ENCODE data around the gene CBFA2T3. TPM values are rescaled to one million over a fixed set of nuclear protein-coding genes. Genes with fewer than 3 reads are reported as not detected.

The CBFA2T3 gene
- total RNA-seq, 4 donors from 2014 or later = 3.5 to 35.5 (median 6.8) TPM

DNA sequence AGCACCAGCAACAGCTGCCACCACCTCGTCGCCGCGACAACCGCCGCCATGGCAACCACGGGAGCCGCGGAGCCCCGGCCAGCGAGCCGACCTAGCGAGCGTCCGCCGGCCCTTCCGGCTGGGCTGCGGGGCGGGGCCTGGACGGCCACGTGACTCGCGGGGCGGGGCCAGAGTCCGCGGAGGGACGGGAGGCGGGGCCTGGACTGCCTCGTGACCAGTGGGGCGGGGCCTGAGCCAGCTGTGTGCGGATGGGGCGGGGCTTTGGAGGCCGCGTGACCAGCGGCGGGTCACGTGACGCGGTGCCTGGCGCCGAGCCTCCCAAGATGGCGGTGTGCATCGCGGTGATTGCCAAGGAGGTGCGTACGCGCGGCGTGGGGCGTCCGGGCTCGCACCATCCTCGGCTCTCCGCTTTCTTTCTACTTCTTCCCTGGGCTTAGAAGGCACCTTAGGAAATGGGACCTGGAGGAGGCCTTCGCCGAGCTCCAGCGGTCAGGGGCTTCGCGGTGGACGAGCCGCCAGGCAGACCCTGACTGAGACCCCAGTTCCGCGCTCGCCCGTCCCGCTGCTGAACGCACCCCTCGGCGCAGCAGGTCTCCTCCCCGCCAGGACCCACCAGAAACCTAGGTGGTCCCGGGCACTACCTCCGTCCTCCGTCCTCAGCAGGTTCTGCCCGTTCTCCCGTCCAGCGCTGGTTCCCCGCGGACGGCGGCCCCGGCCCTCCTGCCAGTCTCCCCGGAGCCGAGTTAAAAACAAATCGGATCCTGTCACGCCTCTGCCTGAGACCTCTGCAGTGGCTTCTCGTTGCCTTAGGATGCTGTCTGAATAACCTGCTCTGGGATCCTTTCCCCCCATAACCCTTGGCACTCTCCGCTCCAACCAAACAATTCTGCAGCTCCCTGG lies 119.9 kb downstream of the CBFA2T3 start, which contains the start of the genes GALNS and TRAPPC2L:
GALNS (minus strand) TSS at position 120 of the 900 bp plus-strand sequence; CDS start at position 50, 70 bp downstream.
TRAPPC2L (plus strand) TSS at position 300 of the 900 bp plus-strand sequence; CDS start at position 324, 24 bp downstream.
- Histone ChIP-seq H3K9me3 (no peaks in the 10 kb centered on the region), H3K36me3 (peaks cover 0 to 33% (median 0%) of the 10 kb centered on the region in 3 donors), H3K4me3 (peak within 1 kb of the TSS; percentile 81 to 95 (median 93)), H3K27ac (peak within 1 kb of the TSS; percentile 84 to 89 (median 86)), H3K27me3 (no peaks in the 10 kb centered on the region), H3K4me1 (peaks cover 0 to 32% (median 14%) of the 10 kb centered on the region in 4 donors)
- peak; percentile 100 for DNase-seq
- TF ChIP-seq, protein P1, sequence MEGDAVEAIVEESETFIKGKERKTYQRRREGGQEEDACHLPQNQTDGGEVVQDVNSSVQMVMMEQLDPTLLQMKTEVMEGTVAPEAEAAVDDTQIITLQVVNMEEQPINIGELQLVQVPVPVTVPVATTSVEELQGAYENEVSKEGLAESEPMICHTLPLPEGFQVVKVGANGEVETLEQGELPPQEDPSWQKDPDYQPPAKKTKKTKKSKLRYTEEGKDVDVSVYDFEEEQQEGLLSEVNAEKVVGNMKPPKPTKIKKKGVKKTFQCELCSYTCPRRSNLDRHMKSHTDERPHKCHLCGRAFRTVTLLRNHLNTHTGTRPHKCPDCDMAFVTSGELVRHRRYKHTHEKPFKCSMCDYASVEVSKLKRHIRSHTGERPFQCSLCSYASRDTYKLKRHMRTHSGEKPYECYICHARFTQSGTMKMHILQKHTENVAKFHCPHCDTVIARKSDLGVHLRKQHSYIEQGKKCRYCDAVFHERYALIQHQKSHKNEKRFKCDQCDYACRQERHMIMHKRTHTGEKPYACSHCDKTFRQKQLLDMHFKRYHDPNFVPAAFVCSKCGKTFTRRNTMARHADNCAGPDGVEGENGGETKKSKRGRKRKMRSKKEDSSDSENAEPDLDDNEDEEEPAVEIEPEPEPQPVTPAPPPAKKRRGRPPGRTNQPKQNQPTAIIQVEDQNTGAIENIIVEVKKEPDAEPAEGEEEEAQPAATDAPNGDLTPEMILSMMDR (IDR thresholded peaks at IDR 0.05) = no peak
- TF ChIP-seq POLR2A (IDR thresholded peaks at IDR 0.05) = peak; percentile 88 to 90

DNA sequence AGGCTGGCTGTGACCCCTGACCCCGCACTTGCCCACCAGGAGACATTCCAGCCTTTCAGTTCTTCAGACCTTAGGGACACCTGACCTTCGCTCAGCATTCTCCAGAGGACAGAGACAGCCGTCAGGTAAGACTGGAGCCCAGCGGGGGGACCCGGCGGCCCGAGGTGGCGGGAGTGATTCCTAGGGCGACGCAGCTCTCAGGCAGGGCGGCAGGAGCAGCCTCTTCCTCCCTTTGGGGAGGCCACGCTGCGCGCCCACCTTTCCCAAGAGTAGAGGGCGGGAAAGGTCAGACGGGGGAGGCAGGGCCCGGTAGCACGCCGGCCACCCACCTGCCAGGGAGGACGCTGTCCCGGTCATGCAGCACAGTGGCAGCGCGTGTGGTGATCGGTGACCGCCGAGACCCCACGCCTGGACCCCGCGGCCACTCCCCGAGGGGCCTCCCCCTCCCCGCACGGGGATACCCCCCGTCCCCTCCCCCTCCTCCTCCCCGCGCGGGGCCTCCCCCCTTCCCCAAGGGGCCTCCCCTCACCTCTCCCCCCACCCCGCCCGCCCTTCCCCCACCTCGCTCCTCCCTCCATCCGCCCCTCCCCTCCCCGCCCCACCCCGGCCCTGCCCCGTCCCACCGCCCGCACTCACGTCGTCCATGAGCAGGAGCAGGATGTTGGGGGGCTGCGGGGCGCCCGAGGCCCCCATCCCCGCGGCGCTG lies 120.7 kb downstream of the CBFA2T3 start:
- peaks cover 0 to 31% (median 0%) of the 10 kb centered on the region in 3 donors for H3K36me3 ChIP-seq
- peaks cover 0 to 32% (median 14%) of the 10 kb centered on the region in 4 donors for H3K4me1 ChIP-seq
- H3K27me3 ChIP-seq = no peaks in the 10 kb centered on the region
- TF ChIP-seq POLR2A (IDR thresholded peaks at IDR 0.05) = no peak
- TF ChIP-seq, protein P1 (IDR thresholded peaks at IDR 0.05) = no peak
- DNase-seq = peak in 2 of 3 donors; percentile 54 to 56
- peak overlapping the region; percentile 81 to 95 (median 93) for H3K4me3 ChIP-seq
- no peaks in the 10 kb centered on the region for H3K9me3 ChIP-seq
- H3K27ac ChIP-seq = peak overlapping the region; percentile 84 to 89 (median 86)

DNA sequence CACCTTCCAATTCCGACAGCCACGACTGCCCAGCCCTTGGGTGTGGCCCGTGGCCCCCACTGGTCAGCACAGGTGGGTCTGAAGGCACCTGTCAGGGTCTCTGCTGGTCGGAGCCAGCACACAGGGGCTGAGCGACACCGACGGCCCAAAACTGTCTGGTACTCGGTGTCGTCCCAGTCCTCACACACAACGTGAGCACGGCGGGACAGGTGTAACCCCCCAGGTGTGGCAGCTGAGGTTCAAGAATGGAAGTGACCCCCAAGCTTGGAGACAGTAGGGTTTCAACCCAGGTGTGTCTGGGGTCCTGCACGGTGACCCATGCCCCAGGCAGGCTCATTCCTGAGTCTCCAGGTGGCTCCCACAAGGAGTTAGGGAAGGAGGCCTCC lies 121.3 kb downstream of the CBFA2T3 start:
- Histone ChIP-seq H3K36me3 (peaks cover 0 to 25% (median 0%) of the 10 kb centered on the region in 3 donors), H3K9me3 (no peaks in the 10 kb centered on the region), H3K27me3 (no peaks in the 10 kb centered on the region), H3K4me1 (peaks cover 0 to 32% (median 14%) of the 10 kb centered on the region in 4 donors), H3K27ac (peak overlapping the region; percentile 84 to 89 (median 86)), H3K4me3 (peak overlapping the region; percentile 81 to 95 (median 93))
- no peak for DNase-seq
- TF ChIP-seq, protein P1 (IDR thresholded peaks at IDR 0.05) = no peak
- TF ChIP-seq POLR2A (IDR thresholded peaks at IDR 0.05) = no peak

DNA sequence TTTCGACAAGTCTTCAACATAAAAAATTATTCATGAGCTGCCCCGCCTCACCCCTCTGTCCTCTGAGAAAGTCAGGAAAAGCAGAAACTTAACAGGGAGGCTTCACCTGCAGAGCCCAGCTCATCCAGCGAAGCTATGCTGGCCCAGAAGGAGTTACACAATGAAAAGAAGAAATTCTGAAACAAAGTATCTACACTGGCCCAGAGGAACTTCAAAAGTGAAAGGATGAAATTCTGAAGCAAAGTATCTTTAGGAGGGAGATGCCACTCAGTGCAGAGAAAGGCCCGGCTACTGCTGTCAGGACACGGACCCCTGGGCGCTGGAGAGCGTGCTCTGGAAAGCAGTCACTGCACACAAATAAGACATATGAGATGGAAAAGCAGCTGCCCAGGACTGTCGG lies 121.8 kb downstream of the CBFA2T3 start:
- no peaks in the 10 kb centered on the region for H3K27me3 ChIP-seq
- H3K9me3 ChIP-seq = no peaks in the 10 kb centered on the region
- no peak for DNase-seq
- H3K4me3 ChIP-seq = no peak overlapping the region
- H3K27ac ChIP-seq = peak overlapping the region in 1 of 4 donors; percentile 89
- TF ChIP-seq, protein P1 (IDR thresholded peaks at IDR 0.05) = no peak
- no peak for TF ChIP-seq POLR2A (IDR thresholded peaks at IDR 0.05)
- peaks cover 0 to 32% (median 14%) of the 10 kb centered on the region in 4 donors for H3K4me1 ChIP-seq
- peaks cover 0 to 20% (median 0%) of the 10 kb centered on the region in 3 donors for H3K36me3 ChIP-seq
